NCI-H460 (cell line): ENCODE measurements around the gene LAMA4. TPM values are rescaled to one million over a fixed set of nuclear protein-coding genes. Genes with fewer than 3 reads are reported as not detected.

ENCODE experiments used
- DNase-seq: peaks from one replicate; pipeline ENCODE4 v3.0.0-alpha.2; 2016; ENCODE audit warnings: low read depth; ENCODE audit errors: extremely low read depth
- total RNA-seq: library from RNA; depleted of rRNA; stranded (reverse); fragments of >200 nt; shearing (Covaris generic); gene quantifications from 2 replicates; pipeline ENCODE4 v1.2.3, GENCODE V29; 2014

Gene LAMA4
- total RNA-seq, 1 experiment from 2014 or later: not detected

- DNase-seq: no peak
Observed at GRCh38 chr6:112245511-112246203, 8.7 kb downstream of the LAMA4 start.

DNA sequence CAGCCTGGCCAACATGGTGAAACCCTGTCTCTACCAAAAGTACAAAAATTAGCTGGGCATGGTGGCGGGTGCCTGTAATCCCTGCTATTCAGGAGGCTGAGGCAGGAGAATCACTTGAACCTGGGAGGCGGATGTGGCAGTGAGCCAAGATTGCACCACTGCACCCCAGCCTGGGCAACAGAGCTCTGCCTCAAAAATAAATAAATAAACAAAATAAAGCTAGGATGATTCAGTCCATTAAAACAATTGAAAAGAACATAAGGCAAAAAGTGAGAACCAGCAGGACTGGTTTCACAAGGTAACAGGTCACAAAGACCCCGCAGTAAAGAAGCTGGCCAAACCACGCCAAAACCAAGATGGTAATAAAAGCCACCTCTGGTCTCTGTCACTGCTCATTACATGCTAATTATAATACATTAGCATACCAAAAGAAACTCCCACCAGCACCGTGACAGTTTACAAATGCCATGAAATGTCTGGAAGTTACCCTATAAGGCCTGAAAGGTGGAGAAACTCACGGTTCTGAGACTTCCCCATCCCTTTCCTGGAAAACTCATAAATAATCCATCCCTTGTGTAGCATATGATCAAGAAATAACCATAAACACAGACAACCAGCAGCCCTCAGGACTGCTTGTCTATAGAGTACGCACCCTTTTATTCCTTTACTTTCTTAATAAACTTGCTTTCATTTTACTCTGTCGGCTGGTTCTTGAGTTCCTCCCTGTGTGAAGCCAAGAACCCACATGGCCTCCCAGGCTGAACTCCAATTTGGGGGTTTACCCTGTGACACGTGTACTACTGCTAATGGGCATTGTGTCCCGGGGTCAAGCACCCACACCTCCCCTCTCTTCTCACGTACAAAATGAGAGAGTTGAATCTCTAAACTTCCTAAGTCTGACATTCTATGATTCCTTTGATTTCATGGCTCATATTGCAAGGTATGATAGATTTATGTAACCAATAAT is 10.2 kb downstream of the LAMA4 start:
- no peak for DNase-seq

DNA sequence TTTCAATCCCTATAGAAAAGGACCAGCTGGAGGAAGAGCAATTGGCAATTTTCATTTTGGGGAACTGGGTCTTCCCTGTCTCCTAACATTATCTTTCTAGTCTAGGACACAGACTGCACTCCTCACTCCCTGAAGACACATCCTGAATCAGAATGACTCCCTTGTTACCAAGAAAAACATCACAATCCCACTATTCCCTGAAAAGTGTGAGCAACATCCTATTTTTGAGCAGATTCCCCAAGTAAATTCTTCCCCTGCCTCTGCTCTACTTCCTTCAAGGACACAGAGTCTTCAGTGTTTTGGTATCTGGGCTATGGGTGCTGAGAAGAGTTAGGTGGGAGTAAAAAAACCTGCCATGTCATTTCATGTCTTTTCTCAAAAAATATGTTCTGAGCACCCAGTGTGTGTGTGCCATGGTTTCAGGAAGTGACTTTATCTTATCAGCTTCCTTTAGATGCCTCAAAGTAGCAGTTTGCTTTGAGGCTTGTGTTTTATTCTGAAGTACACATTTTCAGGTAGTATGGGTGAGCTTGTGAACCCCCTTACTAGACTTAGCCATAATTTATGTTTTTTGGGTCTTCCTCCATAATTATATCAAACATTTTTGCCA is 12.4 kb downstream of the LAMA4 start:
- no peak for DNase-seq

- DNase-seq: no peak
Observed at GRCh38 chr6:112237595-112237994, 16.8 kb downstream of the LAMA4 start.

DNA sequence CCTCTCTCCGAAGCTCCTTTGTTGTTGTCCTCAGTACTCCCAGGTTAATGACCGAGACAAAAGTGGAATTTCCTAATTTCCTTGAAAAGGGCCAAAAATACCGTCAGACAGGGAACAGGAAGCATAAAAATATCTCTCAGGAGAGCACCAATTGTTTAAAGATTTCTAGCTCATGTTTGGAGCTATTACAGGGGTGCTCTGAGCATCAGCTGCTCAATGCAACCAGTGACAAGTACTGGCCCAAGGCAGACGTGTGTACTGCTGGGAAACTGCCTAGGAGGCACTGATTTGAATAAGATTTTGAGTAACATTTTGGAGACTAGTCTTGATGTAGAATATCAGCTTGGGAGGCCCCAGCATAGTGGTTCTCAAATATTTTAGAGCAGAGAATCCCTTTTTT is 17.3 kb downstream of the LAMA4 start:
- DNase-seq: no peak

DNA sequence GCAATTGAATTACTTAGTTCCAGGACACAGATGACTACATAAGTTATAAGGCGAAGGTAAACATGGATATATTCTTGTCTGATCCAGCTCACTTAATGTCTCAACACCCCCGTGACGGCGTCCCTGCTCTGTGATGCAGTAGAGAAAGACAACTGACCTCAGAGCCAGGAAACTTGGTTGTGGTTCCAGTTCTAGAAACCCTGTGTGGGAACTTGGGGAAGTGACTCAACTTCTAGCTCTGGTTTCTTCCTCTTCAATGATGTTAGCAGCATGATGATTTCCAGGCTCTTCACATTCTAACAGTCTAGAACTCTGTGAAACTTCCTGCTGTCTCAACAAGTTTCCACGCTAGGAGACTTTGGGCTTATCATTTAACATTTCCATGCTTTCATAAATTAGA is 18.4 kb downstream of the LAMA4 start:
- DNase-seq: no peak

GRCh38 chr6:112234601-112235000 is 19.8 kb downstream of the LAMA4 start:
- DNase-seq: no peak

DNA sequence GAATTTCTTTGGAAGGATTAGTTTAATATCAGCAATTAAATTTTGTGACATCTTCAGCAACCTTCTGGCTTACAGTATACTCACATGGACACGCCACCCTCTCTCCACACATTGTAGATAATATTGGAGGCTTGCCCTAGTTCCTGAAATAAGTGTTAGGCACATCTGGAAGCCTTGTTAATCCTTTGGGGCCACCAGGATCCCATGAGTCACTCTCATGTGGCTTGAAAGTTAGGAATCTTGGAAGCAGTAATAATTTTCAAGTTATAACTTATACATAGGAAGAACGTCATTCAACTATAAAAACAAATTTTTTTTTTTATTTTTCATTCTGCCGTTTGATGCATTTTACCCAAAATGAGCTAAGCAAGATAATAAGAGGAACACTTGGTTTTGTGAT is 20.5 kb downstream of the LAMA4 start:
- DNase-seq: no peak

DNA sequence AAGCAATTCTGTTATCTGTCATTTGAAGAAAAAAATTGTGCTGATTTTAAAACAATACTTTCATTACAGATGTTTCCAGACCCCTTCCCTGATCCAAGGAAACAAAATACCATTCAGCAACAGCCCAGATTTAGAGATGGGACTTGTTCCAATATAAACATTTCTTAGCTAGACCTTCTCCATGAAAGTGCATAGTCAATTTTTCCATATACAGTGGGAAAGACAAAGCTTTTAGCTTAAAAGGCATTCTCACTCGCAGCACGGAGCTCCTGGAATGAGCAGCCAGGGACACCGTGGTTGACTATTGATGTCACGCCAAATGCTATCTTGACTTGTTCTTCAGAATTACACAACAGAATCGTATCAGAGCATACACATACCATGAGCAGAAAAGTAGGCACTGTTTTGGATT is 21.5 kb downstream of the LAMA4 start:
- no peak for DNase-seq

DNA sequence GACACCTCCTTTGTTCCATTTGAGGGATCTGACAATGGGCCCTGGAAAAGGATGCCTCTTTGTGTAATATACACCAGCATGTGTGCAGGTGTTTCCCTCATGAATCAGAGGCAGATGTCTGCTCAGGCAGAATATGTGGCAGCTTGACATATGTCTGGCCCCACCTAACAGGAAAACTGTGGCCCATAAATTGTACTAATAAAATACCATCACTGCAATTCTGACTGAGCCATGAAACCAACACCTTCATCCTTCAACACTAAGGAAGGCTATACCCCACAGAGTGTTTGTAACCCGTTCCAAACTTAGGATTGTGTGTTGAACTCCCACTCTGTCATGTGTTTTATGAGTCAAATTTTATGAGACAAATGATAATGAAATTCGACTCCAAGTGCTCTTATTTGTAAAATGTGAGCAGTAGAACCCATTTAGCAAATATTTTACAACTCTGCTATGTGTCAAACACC is 22.7 kb downstream of the LAMA4 start:
- no peak for DNase-seq

- no peak for DNase-seq
Observed at GRCh38 chr6:112231164-112231563, 23.2 kb downstream of the LAMA4 start.

DNA sequence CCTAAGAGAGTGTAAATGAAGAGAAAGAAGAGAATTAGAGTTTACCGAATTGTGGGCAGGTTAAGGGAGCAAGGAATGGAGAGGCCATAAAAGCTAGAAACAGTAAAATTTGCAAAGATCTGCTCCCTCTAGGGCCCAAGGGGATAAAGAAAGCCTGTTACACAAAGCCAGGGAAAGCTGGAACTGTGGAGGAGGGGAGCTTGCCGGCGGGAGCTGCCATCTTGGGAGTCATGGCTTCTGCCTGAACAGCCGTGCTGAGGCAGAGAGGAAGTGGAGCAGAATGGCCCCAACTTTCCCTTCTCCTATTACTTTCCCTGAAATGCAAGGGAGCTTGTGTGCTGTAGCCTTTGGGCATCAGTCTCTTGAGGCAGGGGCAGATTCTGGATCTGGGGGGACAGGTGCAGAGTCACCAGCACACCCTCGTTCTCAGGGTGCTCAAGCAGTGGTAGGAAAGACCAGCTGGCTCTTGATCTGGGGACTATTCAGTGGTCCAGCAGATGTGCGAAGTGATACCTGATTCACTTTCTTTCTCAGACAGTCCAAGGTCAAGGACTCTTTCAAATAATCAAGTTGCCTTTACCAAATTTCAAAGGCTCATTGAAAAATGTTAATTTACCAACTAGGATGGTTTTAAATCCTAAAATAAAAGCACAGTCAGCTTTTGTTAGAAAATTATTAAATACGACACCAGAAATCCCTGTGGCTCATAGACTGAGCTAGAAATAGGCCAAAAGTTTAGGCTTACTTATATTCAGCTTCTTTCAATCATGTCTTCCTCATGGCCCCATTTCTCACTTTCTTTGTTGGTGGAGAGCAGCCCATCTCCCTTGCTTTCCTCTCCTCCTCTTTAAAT is 25.7 kb downstream of the LAMA4 start:
- no peak for DNase-seq

GRCh38 chr6:112227992-112228391 is 26.4 kb downstream of the LAMA4 start:
- no peak for DNase-seq

GRCh38 chr6:112227411-112227810 is 27.0 kb downstream of the LAMA4 start:
- no peak for DNase-seq

DNA sequence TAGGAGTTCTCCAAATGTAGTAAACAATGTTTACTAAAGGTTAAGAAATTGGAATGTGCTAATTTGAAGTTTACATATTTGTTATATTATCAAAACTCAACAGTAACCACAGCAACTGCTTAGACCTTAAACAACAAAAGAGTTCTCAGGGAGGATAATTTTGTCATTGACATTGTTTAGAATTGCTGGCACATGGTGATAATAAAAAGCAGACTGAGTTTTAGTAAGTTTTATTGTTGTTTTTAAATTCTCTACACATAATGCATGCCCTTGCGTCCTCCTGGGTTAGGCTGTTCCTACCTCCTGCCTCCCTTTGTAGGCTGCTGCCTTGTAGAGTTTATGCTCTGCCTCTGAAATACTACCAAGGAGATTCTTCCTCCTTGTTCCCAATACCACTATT is 28.7 kb downstream of the LAMA4 start:
- DNase-seq: no peak

DNA sequence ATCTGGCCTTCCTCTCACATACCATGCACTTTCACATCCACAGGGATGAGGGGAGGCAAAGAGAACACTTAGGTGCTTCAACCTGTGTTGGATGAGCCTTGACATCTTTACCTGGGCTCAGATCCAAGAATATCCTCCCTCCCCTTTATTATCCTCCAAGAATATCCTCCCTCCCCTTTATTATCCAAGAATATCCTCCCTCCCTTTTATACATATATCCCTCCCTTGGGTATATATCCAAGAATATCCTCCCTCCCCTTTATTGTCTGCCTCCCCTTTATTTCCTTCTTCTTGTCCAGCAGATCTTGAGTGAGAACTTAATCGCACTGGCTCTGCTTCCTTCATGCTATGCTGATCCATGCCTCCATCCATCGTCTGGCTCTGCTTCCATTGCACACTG is 30.3 kb downstream of the LAMA4 start:
- DNase-seq: no peak

DNA sequence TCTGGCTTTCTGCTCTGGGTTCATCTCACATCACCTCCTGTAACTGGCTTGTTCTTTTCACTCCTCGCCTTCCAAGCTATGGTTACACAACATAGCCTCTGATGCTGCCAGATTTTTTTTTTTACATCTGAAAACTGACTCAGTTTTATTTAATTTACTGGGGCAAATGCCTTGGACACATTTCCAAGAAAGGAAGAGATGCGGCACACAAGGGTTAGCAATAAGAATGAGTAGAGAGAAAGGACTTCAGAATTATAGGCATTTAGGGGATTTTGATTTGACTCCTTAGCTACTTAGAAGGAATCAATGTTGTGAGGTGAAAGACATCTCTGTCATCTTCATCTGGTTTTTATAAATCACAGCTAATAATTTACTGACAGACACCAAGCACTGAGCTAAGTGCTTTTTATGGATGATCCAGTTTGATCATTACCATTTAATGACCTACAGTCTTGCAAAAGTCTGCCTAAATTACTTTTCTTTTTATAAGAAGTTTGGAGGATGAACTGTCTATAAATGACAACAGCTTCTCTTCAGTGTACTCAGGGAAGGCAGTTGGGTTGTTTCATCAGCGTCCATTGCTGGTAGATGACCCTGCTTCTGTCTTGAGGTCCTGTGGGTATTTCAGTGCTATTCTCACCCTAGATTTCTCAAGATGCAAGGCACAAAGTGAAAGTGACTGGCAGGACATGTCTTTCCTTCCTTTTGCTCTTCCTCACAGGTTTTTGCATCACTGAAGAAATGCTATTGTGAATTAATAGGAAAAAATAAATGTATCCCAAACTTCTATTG is 31.1 kb downstream of the LAMA4 start:
- no peak for DNase-seq

- DNase-seq: no peak
Observed at GRCh38 chr6:112221981-112222852, 32.1 kb downstream of the LAMA4 start.

DNA sequence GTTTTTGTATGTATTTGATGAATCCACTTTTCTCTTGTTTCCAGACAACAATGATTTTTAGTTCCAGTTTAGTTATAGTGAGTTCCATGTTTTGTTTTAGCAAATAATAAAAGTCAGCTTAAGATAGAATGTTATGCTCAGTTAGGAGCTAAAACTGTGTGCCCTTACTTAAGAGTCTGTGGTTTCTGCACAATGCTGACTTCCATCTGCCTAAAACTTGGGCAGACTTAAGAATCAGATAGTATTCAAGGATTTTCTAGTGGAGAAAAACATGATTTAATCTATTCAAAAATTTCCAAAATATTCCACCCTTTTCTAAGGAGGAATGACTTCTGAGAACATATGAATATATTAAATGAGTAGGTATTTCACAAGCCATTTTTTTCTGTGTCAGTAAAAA is 32.8 kb downstream of the LAMA4 start:
- DNase-seq: no peak
